ENCODE results near the gene MAP1LC3B2.

- no peak for TF ChIP-seq CTCF (IDR thresholded peaks at IDR 0.05; ENCODE audit: insufficient read depth, low read length)
- no peak for TF ChIP-seq GABPA (IDR thresholded peaks at IDR 0.05; ENCODE audit: low read depth)
- TF ChIP-seq SPI1 (IDR thresholded peaks at IDR 0.05; ENCODE audit: borderline replicate concordance, low read depth) = no peak
These were observed 30.1 kb upstream of the MAP1LC3B2 start for GRCh38 chr12:116529048-116529447.
